ENCODE measurements around the gene C16orf54.
"Not testable (repeated sequence)": the region's sequence is repeated elsewhere in the genome, so short reads cannot be mapped to it uniquely, and the experiment has no call there.

The C16orf54 gene

GRCh38 chr16:29708917-29709600 lies 36.7 kb downstream of the C16orf54 start:
- no peak for DNase-seq (ENCODE audit: low read depth in 3 of 3)

DNA sequence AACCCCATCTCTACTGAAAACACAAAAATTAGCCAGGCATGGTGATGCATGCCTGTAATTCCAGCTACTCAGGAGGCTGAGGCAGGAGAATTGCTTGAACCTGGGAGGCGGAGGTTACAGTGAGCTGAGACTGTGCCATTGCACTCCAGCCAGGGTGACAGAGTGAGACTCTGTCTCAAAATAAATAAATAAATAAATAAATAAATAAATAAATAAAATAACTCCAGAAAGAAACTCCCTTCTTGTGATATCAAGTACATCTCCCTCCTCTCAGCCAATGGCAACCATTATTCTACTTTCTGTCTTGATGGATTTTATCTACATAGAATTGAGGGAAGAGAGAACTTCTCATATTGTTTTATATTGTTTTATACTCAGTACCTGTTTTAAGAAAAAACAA lies 38.6 kb downstream of the C16orf54 start:
- not testable (repeated sequence) for DNase-seq (ENCODE audit: low read depth in 3 of 3)

GRCh38 chr16:29705030-29705429 lies 40.8 kb downstream of the C16orf54 start:
- DNase-seq (ENCODE audit: low read depth in 3 of 3): no peak

GRCh38 chr16:29702269-29702668 lies 43.5 kb downstream of the C16orf54 start:
- DNase-seq (ENCODE audit: low read depth in 3 of 3): no peak

DNA sequence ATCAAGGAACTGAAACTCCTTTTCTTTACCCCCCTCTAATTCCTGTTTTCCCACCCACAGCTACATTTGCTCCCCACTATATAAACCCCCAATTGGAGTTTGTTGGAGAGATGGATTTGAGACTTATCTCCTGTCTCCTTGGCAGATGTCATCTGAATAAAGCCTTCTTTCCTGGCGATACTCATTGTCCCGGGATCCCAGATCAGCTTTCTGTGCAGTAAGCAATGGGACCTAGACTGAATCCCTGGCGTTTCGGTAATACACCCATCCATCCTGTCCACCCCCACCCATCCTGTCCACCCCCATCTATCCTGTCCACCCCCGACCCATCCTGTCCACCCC lies 44.6 kb downstream of the C16orf54 start:
- no peak for DNase-seq (ENCODE audit: low read depth in 3 of 3)

- peak; percentile 53 to 61 (median 56) for DNase-seq (ENCODE audit: low read depth in 3 of 3)
Measured at GRCh38 chr16:29700253-29700987, 45.4 kb downstream of the C16orf54 start.

- DNase-seq (ENCODE audit: low read depth in 3 of 3): no peak
Measured at GRCh38 chr16:29699324-29700219, 46.2 kb downstream of the C16orf54 start.

DNA sequence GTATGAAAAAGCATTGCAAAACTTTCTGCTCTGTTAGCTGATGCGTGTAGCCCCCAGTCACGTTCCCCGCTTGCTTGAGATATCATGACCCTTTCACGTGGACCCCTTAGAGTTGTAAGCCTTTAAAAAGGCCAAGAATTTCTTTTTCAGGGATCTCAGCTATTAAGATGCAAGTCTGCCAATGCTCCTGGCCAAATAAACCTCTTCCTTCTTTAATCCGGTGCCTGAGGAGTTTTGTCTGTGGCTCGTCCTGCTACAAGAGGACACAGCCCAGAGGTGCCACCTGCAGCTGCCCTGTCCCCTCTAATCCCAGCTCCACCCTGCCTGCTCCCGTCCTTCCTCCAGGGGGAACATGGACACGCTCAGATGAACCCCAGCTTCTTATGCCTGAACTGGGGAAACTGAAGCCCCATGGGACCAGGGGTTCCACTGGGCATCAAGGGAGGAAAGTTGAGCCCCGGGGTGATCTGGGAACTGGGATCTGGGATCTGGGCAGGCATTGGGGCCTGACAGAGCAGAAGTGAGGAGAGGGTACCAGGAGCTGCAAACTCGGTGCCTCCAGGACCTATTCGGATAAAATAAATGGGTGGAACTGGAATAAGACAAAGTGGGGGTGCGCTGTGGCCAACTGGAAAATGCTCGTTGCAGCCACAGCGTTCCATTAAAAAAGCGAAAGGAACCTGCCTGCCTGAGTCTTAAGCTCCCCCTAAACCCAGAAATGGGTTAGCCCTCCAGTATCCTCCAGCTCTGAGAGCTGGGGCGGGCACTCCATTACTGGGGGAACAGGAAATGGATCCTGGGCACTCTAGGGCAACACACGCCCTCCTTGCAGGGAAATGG lies 47.1 kb downstream of the C16orf54 start:
- no peak for DNase-seq (ENCODE audit: low read depth in 3 of 3)

- DNase-seq (ENCODE audit: low read depth in 3 of 3): no peak
Measured at GRCh38 chr16:29698042-29698441, 47.7 kb downstream of the C16orf54 start.

- no peak for DNase-seq (ENCODE audit: low read depth in 3 of 3)
Measured at GRCh38 chr16:29697391-29697790, 48.4 kb downstream of the C16orf54 start.

DNA sequence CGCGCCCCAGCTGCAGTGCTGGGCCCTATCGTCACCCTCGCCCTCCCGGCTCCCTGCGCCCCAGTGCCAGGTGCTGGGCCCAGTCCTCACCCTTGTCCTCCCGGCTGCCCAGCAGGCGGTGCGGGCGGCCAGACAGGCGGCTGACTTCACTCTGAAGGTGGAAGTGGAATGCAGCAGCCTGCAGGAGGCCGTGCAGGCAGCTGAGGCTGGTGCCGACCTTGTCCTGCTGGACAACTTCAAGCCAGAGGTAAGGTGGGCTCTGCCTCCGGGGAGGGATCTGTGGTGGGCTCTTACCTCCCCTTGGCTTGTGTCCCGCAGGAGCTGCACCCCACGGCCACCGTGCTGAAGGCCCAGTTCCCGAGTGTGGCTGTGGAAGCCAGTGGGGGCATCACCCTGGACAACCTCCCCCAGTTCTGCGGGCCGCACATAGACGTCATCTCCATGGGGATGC lies 48.9 kb downstream of the C16orf54 start:
- DNase-seq (ENCODE audit: low read depth in 3 of 3): no peak

GRCh38 chr16:29695675-29696074 lies 50.1 kb downstream of the C16orf54 start:
- DNase-seq (ENCODE audit: low read depth in 3 of 3): not testable (repeated sequence)

GRCh38 chr16:29694384-29695195 lies 51.2 kb downstream of the C16orf54 start:
- DNase-seq (ENCODE audit: low read depth in 3 of 3): no peak

GRCh38 chr16:29692606-29693005 lies 53.2 kb downstream of the C16orf54 start:
- not testable (repeated sequence) for DNase-seq (ENCODE audit: low read depth in 3 of 3)
